Suprapubic skin (tissue), 4 donors: Measurements from ENCODE around the gene SCUBE3.

Source experiments
- CTCF ChIP-seq, 2 donors: fragments of 200-600 bp in 1 of 2; fragments of 450-650 bp in 1 of 2; sonication (generic) in 1 of 2; IDR thresholded peaks; one replicate each; pipeline ENCODE4 v1.5.1; 2016 to 2019; ENCODE audit warnings: antibody characterized with exemption in 2 of 2, mild to moderate bottlenecking in 1 of 2, moderate library complexity in 1 of 2
- EP300 ChIP-seq: sonication (generic); formaldehyde crosslinking; IDR thresholded peaks from one replicate; pipeline ENCODE4 v1.6.1; 2017; ENCODE audit warnings: antibody characterized with exemption
- POLR2A ChIP-seq, 2 donors: fragments of 450-650 bp; IDR thresholded peaks; one replicate each; pipeline ENCODE4 v1.6.1; 2017; ENCODE audit warnings: antibody characterized with exemption in 2 of 2, mild to moderate bottlenecking in 2 of 2, moderate library complexity in 2 of 2
- POLR2AphosphoS5 ChIP-seq, 3 donors: sonication (generic); formaldehyde crosslinking; IDR thresholded peaks; one replicate each; pipeline ENCODE4 v1.6.1; 2017; ENCODE audit warnings: antibody characterized with exemption in 3 of 3

- TF ChIP-seq CTCF (IDR thresholded peaks at IDR 0.05) (no peak), POLR2A (IDR thresholded peaks at IDR 0.05) (no peak), POLR2AphosphoS5 (IDR thresholded peaks at IDR 0.05) (no peak), EP300 (no peak)
These were observed 22.5 kb downstream of the SCUBE3 start for GRCh38 chr6:35236223-35236622.
